Astrocyte of the spinal cord (primary cell): ENCODE measurements around the gene TECPR1.
A peak's percentile ranks its signal among the peaks of the same experiment; 100 is the strongest.

ENCODE experiments used
- DNase-seq: peaks from one replicate; pipeline ENCODE4 v3.0.0; 2011; ENCODE audit warnings: low read depth, low spot score
- H3K4me3 ChIP-seq: 2 replicates; pipeline ENCODE4 v1.5.1; 2011; ENCODE audit warnings: low read depth, mild to moderate bottlenecking, low read length, moderate library complexity
- in situ Hi-C: cut with HindIII; loops from 2 replicates; pipeline ENCODE4 v1.10.0; 2017; ENCODE audit warnings: low sequenced_read_pairs
- TF ChIP-seq, protein P1 (sequence below): IDR thresholded peaks from 2 replicates; pipeline ENCODE4 v1.5.1; 2012; ENCODE audit warnings: low read depth, mild to moderate bottlenecking, low read length, inconsistent platforms

Gene TECPR1

DNA sequence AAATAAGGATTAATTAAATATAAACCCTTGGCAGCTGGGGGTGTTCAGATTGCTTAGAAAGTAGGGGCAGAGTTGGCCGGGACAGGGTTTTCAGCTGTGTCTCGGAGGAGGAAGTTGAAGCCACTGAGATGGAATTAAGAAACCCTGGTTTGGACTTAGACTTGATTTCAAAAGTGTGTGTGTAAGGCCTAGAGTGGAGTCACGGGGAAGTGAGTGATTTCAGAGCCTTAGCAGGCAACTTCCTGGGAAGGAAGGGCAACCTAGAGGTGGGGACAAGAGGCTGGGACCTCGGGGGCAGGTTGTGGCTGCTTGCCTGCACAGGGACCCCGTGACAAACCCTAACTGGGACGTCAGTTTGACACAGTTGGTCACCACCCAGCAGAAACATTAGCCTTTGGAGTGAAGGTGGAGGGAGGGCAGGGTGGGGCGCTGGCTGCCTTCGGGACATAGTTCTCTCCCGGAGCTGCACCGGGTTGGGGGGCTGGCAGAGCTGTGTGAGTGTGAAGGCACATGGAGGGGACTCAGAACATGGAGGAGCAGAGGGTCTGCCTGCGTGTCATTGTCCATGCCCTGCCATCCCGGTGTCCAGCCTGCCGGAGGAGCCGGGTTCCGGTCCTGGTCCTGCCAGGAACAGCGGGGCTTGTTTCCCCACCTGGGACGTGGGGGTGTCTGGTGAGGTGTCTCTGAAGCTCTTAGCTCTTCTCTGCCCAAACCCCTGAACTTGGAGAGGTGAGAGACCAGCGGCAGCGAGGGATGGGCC, 31.3 kb upstream of the TECPR1 start:
- H3K4me3 ChIP-seq = peak overlapping the region; percentile 90
- DNase-seq = peak; percentile 31
- TF ChIP-seq, protein P1, sequence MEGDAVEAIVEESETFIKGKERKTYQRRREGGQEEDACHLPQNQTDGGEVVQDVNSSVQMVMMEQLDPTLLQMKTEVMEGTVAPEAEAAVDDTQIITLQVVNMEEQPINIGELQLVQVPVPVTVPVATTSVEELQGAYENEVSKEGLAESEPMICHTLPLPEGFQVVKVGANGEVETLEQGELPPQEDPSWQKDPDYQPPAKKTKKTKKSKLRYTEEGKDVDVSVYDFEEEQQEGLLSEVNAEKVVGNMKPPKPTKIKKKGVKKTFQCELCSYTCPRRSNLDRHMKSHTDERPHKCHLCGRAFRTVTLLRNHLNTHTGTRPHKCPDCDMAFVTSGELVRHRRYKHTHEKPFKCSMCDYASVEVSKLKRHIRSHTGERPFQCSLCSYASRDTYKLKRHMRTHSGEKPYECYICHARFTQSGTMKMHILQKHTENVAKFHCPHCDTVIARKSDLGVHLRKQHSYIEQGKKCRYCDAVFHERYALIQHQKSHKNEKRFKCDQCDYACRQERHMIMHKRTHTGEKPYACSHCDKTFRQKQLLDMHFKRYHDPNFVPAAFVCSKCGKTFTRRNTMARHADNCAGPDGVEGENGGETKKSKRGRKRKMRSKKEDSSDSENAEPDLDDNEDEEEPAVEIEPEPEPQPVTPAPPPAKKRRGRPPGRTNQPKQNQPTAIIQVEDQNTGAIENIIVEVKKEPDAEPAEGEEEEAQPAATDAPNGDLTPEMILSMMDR = no peak
- in situ Hi-C loops = no loop called here

DNA sequence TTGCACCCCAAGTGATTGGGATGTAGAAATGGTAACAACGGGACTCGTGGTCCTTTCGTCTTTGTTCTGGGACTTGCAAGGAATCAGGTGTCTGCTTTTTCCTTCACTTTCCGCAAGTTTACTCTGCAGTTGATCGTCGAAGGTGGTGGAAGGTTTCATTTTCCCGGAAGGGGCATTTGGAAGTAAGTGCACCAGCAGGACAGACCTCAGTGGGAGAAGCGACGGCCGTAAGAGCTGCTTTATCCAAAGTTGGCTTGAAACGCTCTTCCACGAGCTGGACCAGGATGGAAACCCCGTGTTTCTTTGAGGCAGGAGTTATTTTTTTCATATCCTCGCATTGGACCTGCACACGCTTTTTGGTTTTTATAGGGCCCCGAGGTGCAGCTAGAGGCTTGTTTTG, 30.7 kb upstream of the TECPR1 start:
- TF ChIP-seq, protein P1 = no peak
- DNase-seq = peak; percentile 20
- peak overlapping the region; percentile 90 for H3K4me3 ChIP-seq
- in situ Hi-C loops = no loop called here

DNA sequence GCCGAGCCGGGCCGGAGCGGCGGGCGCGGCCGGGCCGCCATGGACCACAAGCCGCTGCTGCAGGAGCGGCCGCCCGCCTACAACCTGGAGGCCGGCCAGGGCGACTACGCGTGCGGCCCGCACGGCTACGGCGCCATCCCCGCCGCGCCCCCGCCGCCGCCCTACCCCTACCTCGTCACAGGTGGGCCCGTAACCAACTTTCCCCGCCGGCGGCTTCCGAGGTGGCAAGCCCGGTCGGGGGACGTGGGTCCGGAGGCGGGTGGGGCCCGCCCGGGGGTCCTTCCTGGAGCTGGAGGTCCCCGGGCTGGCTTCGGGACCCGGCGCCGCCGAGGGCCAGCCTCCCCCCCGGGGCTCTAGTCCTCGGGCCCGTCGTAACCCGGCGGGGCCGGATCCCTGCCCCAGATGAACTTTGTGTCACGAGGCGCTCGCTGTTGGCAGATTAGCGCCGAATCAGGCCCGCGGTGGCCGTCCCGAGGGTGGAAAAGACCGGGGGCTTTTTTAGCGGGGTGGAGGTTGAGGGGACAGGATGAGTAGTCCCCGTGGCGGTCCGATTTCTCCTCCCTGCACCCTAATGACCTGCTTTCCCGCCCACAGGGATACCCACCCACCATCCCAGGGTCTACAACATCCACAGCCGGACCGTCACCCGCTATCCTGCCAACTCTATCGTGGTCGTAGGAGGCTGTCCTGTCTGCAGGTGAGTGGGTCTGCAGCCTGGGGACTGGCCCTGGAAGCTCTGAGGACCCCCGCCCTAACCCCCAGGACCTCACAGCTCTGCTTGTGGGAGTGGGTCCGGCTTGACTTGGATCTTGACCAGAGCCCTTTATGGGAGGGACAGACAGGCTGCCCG, 29.9 kb upstream of the TECPR1 start:
- in situ Hi-C loops = no loop called here
- peak overlapping the region; percentile 90 for H3K4me3 ChIP-seq
- TF ChIP-seq, protein P1 = no peak
- no peak for DNase-seq

DNA sequence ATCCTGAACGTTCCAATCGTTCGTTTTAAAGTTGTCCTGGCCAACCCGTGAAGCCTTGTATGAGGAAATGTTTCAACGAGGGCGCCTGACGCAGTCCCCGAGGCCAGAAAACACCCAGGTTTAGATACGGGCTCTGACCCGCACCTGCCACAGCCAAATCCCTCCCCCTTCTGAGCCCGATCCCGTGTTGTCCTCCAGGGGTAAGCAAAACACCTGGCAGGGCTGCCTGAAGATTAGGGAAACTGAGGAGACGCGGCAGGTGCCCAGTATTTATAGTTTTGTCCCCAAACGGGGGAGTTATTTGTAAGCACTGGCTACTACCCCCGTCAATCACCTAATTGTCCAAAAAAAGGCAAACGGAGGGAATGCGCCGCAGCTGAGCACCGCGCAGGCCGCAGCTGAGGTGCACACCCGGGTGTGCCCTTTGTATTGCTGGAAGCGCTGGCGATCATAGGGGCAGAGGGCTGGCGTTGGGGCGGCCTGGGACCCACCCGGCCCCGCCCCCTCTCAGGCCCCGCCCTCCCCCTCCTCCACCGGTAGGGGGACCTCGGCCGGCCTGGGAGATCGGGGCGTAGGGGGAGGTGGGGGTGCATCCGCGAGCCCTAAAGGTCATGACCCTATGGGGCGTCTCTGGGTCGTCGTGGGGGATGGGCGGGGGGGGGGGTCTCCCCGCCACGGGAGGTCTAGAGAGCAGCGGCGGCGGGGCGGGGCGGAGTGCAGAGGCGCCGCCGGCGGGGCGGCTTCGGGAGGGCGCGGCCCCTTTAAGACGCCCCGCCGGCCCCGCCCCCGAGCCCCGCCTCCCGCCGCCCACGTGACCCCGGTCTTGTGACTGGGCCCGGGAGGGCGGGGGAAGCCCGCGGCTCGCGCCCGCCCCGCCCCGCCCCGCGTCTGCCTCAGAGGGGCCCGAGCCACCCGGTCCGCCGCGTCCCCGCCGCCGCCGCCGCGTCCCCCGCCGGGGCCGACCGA, 29.0 kb upstream of the TECPR1 start, which contains the start of gene BRI3:
BRI3 (plus strand) TSS at position 896 of the 966 bp plus-strand sequence. CDS start 110 bp downstream, outside the sequence.
- in situ Hi-C loops = no loop called here
- TF ChIP-seq, protein P1 = no peak
- DNase-seq = peak; percentile 89
- H3K4me3 ChIP-seq = peak within 1 kb of the TSS; percentile 90

DNA sequence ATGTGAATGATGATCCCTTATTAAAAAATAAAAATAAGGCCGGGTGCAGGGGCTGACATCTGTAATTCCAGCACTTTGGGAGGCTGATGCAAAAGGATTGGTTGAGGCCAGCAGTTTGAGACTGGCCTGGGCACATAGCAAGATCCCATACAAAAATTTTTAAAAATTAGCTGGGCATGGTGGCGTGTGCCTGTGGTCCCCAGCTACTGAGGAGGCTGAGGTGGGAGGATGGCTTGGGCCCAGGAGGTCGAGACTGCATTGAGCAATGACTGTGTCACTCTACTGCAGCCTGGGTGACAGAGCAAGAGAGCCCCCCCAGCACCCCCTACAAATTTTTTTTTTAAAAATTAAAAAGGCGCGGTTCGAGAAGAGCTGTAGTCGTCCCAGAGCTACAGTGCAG, 28.3 kb upstream of the TECPR1 start:
- DNase-seq = no peak
- in situ Hi-C loops = no loop called here
- peak overlapping the region; percentile 57 for H3K4me3 ChIP-seq
- TF ChIP-seq, protein P1 = no peak

DNA sequence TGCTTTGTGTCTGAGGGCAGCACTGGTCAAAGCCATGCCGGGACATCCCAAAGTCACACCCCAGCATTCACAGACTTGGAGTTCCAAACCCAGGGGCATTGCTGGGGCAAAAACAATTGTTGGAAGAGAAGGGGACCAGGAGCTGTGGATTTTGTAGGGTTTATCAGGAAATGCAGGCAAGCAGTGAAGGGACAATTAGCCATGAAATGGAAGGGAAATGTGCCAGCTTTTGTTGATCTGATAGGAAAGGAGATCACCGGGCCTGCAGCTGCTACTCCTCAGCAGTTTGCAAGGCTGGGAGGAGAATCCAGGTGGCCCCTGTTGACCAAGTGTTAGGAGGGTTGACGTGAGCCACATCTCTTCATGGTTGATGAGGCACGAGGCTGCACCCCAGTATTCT, 26.9 kb upstream of the TECPR1 start:
- in situ Hi-C loops = no loop called here
- no peak for DNase-seq
- TF ChIP-seq, protein P1 = no peak
- H3K4me3 ChIP-seq = no peak overlapping the region
